GM12878 (cell line): ENCODE measurements around the gene KRT4. TPM values are rescaled to one million over a fixed set of nuclear protein-coding genes. Genes with fewer than 3 reads are reported as not detected.

Experiments
- ATAC-seq: fragments of 200-7000 bp; cut with Tn5 transposase; 3 replicates; pipeline ENCODE4 v1.9.1; 2020; ENCODE audit warnings: mild to moderate bottlenecking, moderate library complexity
- BruUV-seq: library from RNA; stranded (reverse); fragments of 400-500 nt; replicated peaks from 2 replicates; lab custom pipeline; 2021; lab: Mats Ljungman, UMichigan
- CTCF ChIA-PET: fragments of 300-600 bp; sonication (Branson Sonifier 250); formaldehyde crosslinking; extraction: SDS; loops from one replicate; lab custom pipeline; 2021; ENCODE audit warnings: inconsistent platforms; lab: Yijun Ruan, JAX
- POLR2A ChIA-PET: fragments of 350-600 bp; formaldehyde crosslinking; extraction: SDS; loops from one replicate; lab custom pipeline; 2021; ENCODE audit warnings: inconsistent platforms; lab: Charles Lee
- RAD21 ChIA-PET: fragments of 300-600 bp; sonication (Branson Sonifier 250); formaldehyde crosslinking; loops from one replicate; lab custom pipeline; 2023; ENCODE audit warnings: antibody characterized with exemption; ENCODE audit not compliant: unreplicated experiment; lab: Charles Lee
- SMC1A ChIA-PET: fragments of 300-600 bp; sonication (Branson Sonifier 250); formaldehyde crosslinking; loops from one replicate; lab custom pipeline; 2023; ENCODE audit not compliant: unreplicated experiment, uncharacterized antibody; lab: Charles Lee
- DNase-seq: peaks from one replicate; pipeline ENCODE4 v3.0.0-alpha.2; 2011; ENCODE audit warnings: low read depth, low spot score
- FAIRE-seq: peaks from 3 replicates; lab custom pipeline; 2011; peaks lifted over from hg19 to GRCh38; lab: Jason Lieb, UNC
- H2AFZ ChIP-seq: 2 replicates; pipeline ENCODE4 v1.6.0; 2011; ENCODE audit warnings: low read depth, low read length, control low read depth; ENCODE audit not compliant: control insufficient read depth
- H3K27ac ChIP-seq: 2 replicates; pipeline ENCODE4 v1.5.1; 2011; ENCODE audit warnings: control low read depth; ENCODE audit not compliant: control insufficient read depth, insufficient read depth
- H3K27me3 ChIP-seq, 2 experiments: replicated peaks in 1 of 2; 2 replicates each; pipeline versions ENCODE4 v1.6.0 to v1.6.1; 2011; ENCODE audit warnings: low read length in 1 of 2; ENCODE audit not compliant: control insufficient read depth in 2 of 2, insufficient read depth in 2 of 2
- H3K36me3 ChIP-seq, 2 experiments: 2 replicates each; pipeline ENCODE4 v1.5.1; 2011; ENCODE audit warnings: low read length in 1 of 2; ENCODE audit not compliant: control insufficient read depth in 2 of 2, insufficient read depth in 2 of 2
- H3K4me1 ChIP-seq: 2 replicates; pipeline ENCODE4 v1.6.1; 2011; ENCODE audit warnings: mild to moderate bottlenecking, low read length, moderate library complexity, mixed read lengths; ENCODE audit not compliant: control insufficient read depth, insufficient read depth
- H3K4me2 ChIP-seq: 2 replicates; pipeline ENCODE4 v1.6.0; 2011; ENCODE audit warnings: control low read depth; ENCODE audit not compliant: control insufficient read depth, insufficient read depth
- H3K4me3 ChIP-seq: fragments of 200-600 bp; sonication (generic); 2 replicates; pipeline ENCODE4 v1.5.1; 2016
- H3K79me2 ChIP-seq: 2 replicates; pipeline ENCODE4 v1.6.0; 2011; ENCODE audit warnings: low read length; ENCODE audit not compliant: control insufficient read depth, insufficient read depth
- H3K9ac ChIP-seq: 2 replicates; pipeline ENCODE4 v1.8.0; 2011; ENCODE audit warnings: low read length, control low read depth, mixed read lengths; ENCODE audit not compliant: control insufficient read depth, insufficient read depth
- H3K9me3 ChIP-seq: replicated peaks from 3 replicates; pipeline ENCODE4 v1.5.1; 2011; ENCODE audit warnings: mild to moderate bottlenecking, low read length; ENCODE audit not compliant: control insufficient read depth, insufficient read depth
- H4K20me1 ChIP-seq: 2 replicates; pipeline ENCODE4 v1.6.0; 2011; ENCODE audit not compliant: control insufficient read depth, insufficient read depth
- CEBPB ChIP-seq, 2 experiments: fragments of 150-350 bp in 1 of 2; IDR thresholded peaks; 2 replicates each; pipeline ENCODE4 v1.6.1; 2012 to 2014; ENCODE audit warnings: low read depth in 2 of 2, low read length in 2 of 2, borderline replicate concordance in 1 of 2, inconsistent platforms in 1 of 2
- CHD1 ChIP-seq: IDR thresholded peaks from 2 replicates; pipeline ENCODE4 v1.6.1; 2012; ENCODE audit warnings: low read depth, low read length, improper control_type of control experiment
- CHD4 ChIP-seq: fragments of 200-600 bp; sonication (generic); IDR thresholded peaks from 2 replicates; pipeline ENCODE4 v1.6.1; 2016; ENCODE audit warnings: mild to moderate bottlenecking
- FOXM1 ChIP-seq: IDR thresholded peaks from 2 replicates; pipeline ENCODE4 v1.6.1; 2012; ENCODE audit warnings: low read depth, mild to moderate bottlenecking, inconsistent platforms, low read length, moderate library complexity
- MTA2 ChIP-seq: fragments of 450-650 bp; IDR thresholded peaks from 2 replicates; pipeline ENCODE4 v1.6.1; 2016; ENCODE audit warnings: low read depth, mild to moderate bottlenecking, moderate library complexity
- RAD51 ChIP-seq: fragments of 450-650 bp; IDR thresholded peaks from 2 replicates; pipeline ENCODE4 v1.6.1; 2016; ENCODE audit warnings: moderate library complexity, mild to moderate bottlenecking, inconsistent platforms
- SIX5 ChIP-seq: IDR thresholded peaks from 2 replicates; pipeline ENCODE4 v1.6.1; 2011; ENCODE audit warnings: mild to moderate bottlenecking, low read depth, low read length, moderate library complexity; ENCODE audit not compliant: severe bottlenecking
- SMC3 ChIP-seq: IDR thresholded peaks from 2 replicates; pipeline ENCODE4 v1.6.1; 2011; ENCODE audit warnings: low read length, improper control_type of control experiment, borderline replicate concordance
- STAT1 ChIP-seq: fragments of 450-650 bp; conservative IDR thresholded peaks from 2 replicates; pipeline ENCODE4 v1.6.1; 2014; ENCODE audit warnings: antibody characterized with exemption, mild to moderate bottlenecking
- ZBED1 ChIP-seq: IDR thresholded peaks from 2 replicates; pipeline ENCODE4 v1.6.1; 2016; ENCODE audit warnings: borderline replicate concordance
- ZBTB11 ChIP-seq: fragments of 450-650 bp; formaldehyde crosslinking; IDR thresholded peaks from 2 replicates; pipeline ENCODE4 v1.5.0; 2022; ENCODE audit warnings: mild to moderate bottlenecking, missing genetic modification characterization
- ZNF217 ChIP-seq: fragments of 450-650 bp; IDR thresholded peaks from 2 replicates; pipeline ENCODE4 v1.6.1; 2017; ENCODE audit warnings: antibody characterized with exemption, mild to moderate bottlenecking
- WGBS: methylation state at CpG from one replicate; pipeline ENCODE4 v1.1.6; 2016; ENCODE audit warnings: low lambda C conversion rate; ENCODE audit not compliant: insufficient replicate concordance, insufficient coverage; ENCODE audit errors: missing lambda C conversion rate; 5-methylcytosine and 5-hydroxymethylcytosine counted together
- in situ Hi-C: fragments of 300-500 bp; cut with MboI; formaldehyde crosslinking; loops from 9 replicates; pipeline ENCODE4 v1.14.3; 2018; ENCODE audit warnings: mixed read lengths
- intact Hi-C: fragments of 100-400 bp; cut with micrococcal nuclease; formaldehyde crosslinking; loops from one replicate; pipeline ENCODE4 v1.14.2; 2022; ENCODE audit not compliant: unreplicated experiment
- polyA plus RNA-seq, 11 experiments: library from polyadenylated mRNA; depleted of rRNA in 4 of 11; unstranded in 6 of 11; stranded (reverse) in 5 of 11; fragments of >200 nt; fragmentation: Nextera tagmentation in 4 of 11; fragmentation: Illumina TruSeq in 1 of 11; extraction: Ambion mirVana in 4 of 11; extraction: Trizol in 1 of 11; gene quantifications; 1 replicate in 1 of 11; 2 replicates in 10 of 11; pipeline versions ENCODE4 v1.2.1 to v1.2.3, GENCODE V29; 2011 to 2016; ENCODE audit warnings: inconsistent platforms in 2 of 11, missing spikeins in 2 of 11, low read depth in 1 of 11
- total RNA-seq, 4 experiments: library from RNA; depleted of rRNA in 3 of 4; stranded (reverse); fragments of >200 nt in 3 of 4; fragmentation: Illumina TruSeq in 1 of 4; extraction: Trizol in 1 of 4; gene quantifications; 2 replicates each; pipeline versions ENCODE4 v1.2.1 to v1.2.3, GENCODE V29; 2013 to 2021
- TF ChIP-seq, protein P1 (sequence below): IDR thresholded peaks from 2 replicates; pipeline ENCODE4 v1.6.1; 2011; ENCODE audit warnings: low read depth, low read length, improper control_type of control experiment, borderline replicate concordance
- TF ChIP-seq, protein P2 (sequence below): fragments of 150-350 bp; IDR thresholded peaks from 2 replicates; pipeline ENCODE4 v1.6.1; 2014; ENCODE audit warnings: mild to moderate bottlenecking, low read depth, low read length
- TF ChIP-seq, protein P3 (sequence below): IDR thresholded peaks from 2 replicates; pipeline ENCODE4 v1.6.1; 2012; ENCODE audit warnings: mild to moderate bottlenecking, low read depth, low read length

Gene KRT4
- total and polyA plus RNA-seq, 10 of the 15 experiments (the other 5 are each of a cell fraction or from before 2014, with no cell fraction given) = not detected

DNA sequence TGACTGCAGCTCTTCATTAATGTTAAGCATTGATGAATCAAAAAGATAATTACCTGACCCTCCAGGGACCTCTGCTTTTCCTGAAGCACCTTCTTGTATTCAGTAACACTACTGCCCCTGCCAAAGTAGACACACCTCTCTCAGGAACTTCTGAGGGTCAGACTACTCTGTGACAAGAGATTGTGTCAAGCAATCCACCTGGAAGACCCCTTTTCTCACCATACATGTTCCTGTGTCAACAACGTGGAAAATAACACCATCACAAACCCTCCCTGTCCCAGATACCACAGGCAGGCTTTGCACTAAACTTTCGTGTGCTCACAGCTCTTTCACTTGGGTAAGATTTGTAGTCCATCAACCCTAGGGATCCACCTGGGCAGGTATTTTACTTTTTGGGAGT lies 49.9 kb downstream of the KRT4 start:
- ChIA-PET RAD21 (no interaction called here), CTCF (interaction anchor here (0.6 to 0.9 kb wide), 2 partner anchors 12 to 102 kb away, joined by 3 read pairs; no protein-coding TSS in a partner anchor), SMC1A (no interaction called here), POLR2A (no interaction called here)
- Histone ChIP-seq H3K4me2 (no peak overlapping the region), H3K9ac (no peak overlapping the region), H3K27ac (no peak overlapping the region), H3K9me3 (no peaks in the 10 kb centered on the region; the same call in 2 of the 3 replicates), H3K36me3 (no peaks in the 10 kb centered on the region), H4K20me1 (no peaks in the 10 kb centered on the region), H3K79me2 (no peaks in the 10 kb centered on the region), H2AFZ (no peak overlapping the region), H3K27me3 (0 out of 4 replicates have a peak, but pooled peaks cover 0 to 3% of the 10 kb centered on the region in 2 experiments), H3K4me3 (no peak overlapping the region), H3K4me1 (no peaks in the 10 kb centered on the region)
- 0% methylated on average over 2 of the region's 2 CpGs for WGBS
- FAIRE-seq (no peak), ATAC-seq (no peak), DNase-seq (no peak)
- intact Hi-C loops = no loop called here
- in situ Hi-C loops = no loop called here
- BruUV-seq = no TSS peak
- no peak for TF ChIP-seq CHD4
- no peak for TF ChIP-seq RAD51
- no peak for TF ChIP-seq STAT1
- TF ChIP-seq, protein P1, sequence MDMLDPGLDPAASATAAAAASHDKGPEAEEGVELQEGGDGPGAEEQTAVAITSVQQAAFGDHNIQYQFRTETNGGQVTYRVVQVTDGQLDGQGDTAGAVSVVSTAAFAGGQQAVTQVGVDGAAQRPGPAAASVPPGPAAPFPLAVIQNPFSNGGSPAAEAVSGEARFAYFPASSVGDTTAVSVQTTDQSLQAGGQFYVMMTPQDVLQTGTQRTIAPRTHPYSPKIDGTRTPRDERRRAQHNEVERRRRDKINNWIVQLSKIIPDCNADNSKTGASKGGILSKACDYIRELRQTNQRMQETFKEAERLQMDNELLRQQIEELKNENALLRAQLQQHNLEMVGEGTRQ = no peak
- TF ChIP-seq, protein P2, sequence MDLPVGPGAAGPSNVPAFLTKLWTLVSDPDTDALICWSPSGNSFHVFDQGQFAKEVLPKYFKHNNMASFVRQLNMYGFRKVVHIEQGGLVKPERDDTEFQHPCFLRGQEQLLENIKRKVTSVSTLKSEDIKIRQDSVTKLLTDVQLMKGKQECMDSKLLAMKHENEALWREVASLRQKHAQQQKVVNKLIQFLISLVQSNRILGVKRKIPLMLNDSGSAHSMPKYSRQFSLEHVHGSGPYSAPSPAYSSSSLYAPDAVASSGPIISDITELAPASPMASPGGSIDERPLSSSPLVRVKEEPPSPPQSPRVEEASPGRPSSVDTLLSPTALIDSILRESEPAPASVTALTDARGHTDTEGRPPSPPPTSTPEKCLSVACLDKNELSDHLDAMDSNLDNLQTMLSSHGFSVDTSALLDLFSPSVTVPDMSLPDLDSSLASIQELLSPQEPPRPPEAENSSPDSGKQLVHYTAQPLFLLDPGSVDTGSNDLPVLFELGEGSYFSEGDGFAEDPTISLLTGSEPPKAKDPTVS = no peak
- no peak for TF ChIP-seq SMC3
- TF ChIP-seq SIX5 = no peak
- TF ChIP-seq FOXM1 = no peak
- no peak for TF ChIP-seq MTA2
- no peak for TF ChIP-seq CHD1
- TF ChIP-seq ZBTB11 (CRISPR knock-in tag) = no peak
- TF ChIP-seq ZBED1 = no peak
- TF ChIP-seq, protein P3, sequence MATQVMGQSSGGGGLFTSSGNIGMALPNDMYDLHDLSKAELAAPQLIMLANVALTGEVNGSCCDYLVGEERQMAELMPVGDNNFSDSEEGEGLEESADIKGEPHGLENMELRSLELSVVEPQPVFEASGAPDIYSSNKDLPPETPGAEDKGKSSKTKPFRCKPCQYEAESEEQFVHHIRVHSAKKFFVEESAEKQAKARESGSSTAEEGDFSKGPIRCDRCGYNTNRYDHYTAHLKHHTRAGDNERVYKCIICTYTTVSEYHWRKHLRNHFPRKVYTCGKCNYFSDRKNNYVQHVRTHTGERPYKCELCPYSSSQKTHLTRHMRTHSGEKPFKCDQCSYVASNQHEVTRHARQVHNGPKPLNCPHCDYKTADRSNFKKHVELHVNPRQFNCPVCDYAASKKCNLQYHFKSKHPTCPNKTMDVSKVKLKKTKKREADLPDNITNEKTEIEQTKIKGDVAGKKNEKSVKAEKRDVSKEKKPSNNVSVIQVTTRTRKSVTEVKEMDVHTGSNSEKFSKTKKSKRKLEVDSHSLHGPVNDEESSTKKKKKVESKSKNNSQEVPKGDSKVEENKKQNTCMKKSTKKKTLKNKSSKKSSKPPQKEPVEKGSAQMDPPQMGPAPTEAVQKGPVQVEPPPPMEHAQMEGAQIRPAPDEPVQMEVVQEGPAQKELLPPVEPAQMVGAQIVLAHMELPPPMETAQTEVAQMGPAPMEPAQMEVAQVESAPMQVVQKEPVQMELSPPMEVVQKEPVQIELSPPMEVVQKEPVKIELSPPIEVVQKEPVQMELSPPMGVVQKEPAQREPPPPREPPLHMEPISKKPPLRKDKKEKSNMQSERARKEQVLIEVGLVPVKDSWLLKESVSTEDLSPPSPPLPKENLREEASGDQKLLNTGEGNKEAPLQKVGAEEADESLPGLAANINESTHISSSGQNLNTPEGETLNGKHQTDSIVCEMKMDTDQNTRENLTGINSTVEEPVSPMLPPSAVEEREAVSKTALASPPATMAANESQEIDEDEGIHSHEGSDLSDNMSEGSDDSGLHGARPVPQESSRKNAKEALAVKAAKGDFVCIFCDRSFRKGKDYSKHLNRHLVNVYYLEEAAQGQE = no peak
- TF ChIP-seq CEBPB (IDR thresholded peaks at IDR 0.05; ENCODE audit: borderline replicate concordance in 1 of 2, low read depth in 2 of 2, low read length in 2 of 2) = no peak
- TF ChIP-seq ZNF217 = no peak
- TF ChIP-seq, all 136 proteins: peak for 0
